Measurements from ENCODE around the gene CCDC88C. TPM values are rescaled to one million over a fixed set of nuclear protein-coding genes. Genes with fewer than 3 reads are reported as not detected.

CCDC88C gene
- total RNA-seq, 2 experiments from 2014 or later = 269 to 287 TPM

GRCh38 chr14:91300957-91301356 lies 116.7 kb downstream of the CCDC88C start:
- Histone ChIP-seq H3K4me1 (ENCODE audit: insufficient read depth, low read length) (peaks cover 21% of the 10 kb centered on the region), H3K36me3 (ENCODE audit: insufficient read depth, low read length) (peaks cover 100% of the 10 kb centered on the region), H3K27ac (ENCODE audit: low read depth in 1 of 2, low read length in 2 of 2) (peak overlapping the region in 1 of 2 donors; percentile 16), H3K27me3 (ENCODE audit: control insufficient read depth in 1 of 2, insufficient read depth in 2 of 2, low read length in 2 of 2) (no peaks in the 10 kb centered on the region), H3K4me3 (ENCODE audit: low read length) (no peak overlapping the region), H3K9me3 (ENCODE audit: control insufficient read depth in 1 of 2, insufficient read depth in 1 of 2, low read length in 2 of 2) (no peaks in the 10 kb centered on the region)
- ATAC-seq (ENCODE audit: poor library complexity) = no peak
- ChIA-PET POLR2A (interaction anchor here (1.3 kb wide), 1 partner anchor 10 kb away, joined by 3 read pairs; no protein-coding TSS in a partner anchor), CTCF (no interaction called here)
- H3K4me3 Mint-ChIP-seq = no peak overlapping the region
- peak overlapping the region; percentile 71 for H3K27ac Mint-ChIP-seq
- no peaks in the 10 kb centered on the region for H3K27me3 Mint-ChIP-seq
- no peaks in the 10 kb centered on the region for H3K9me3 Mint-ChIP-seq
- no peak for DNase-seq
- peaks cover 28% of the 10 kb centered on the region for H3K4me1 Mint-ChIP-seq (ENCODE audit: low read depth)
- intact Hi-C loops (cut with DNase I, micrococcal nuclease) = no loop called here
- TF ChIP-seq CTCF (IDR thresholded peaks at IDR 0.05) = no peak
- H3K36me3 Mint-ChIP-seq (ENCODE audit: low read depth) = peaks cover 100% of the 10 kb centered on the region

GRCh38 chr14:91300283-91300895 lies 117.2 kb downstream of the CCDC88C start:
- intact Hi-C loops (cut with DNase I, micrococcal nuclease) = no loop called here
- H3K4me1 ChIP-seq (ENCODE audit: insufficient read depth, low read length) = peaks cover 21% of the 10 kb centered on the region
- Mint-ChIP-seq H3K36me3 (ENCODE audit: low read depth) (peaks cover 100% of the 10 kb centered on the region), H3K4me1 (ENCODE audit: low read depth) (peaks cover 23% of the 10 kb centered on the region), H3K27me3 (no peaks in the 10 kb centered on the region), H3K27ac (peak overlapping the region; percentile 71), H3K4me3 (no peak overlapping the region), H3K9me3 (no peaks in the 10 kb centered on the region)
- no peak for TF ChIP-seq CTCF (IDR thresholded peaks at IDR 0.05)
- CTCF ChIA-PET = no interaction called here
- peaks cover 100% of the 10 kb centered on the region for H3K36me3 ChIP-seq (ENCODE audit: insufficient read depth, low read length)
- DNase-seq = no peak
- H3K4me3 ChIP-seq (ENCODE audit: low read length) = no peak overlapping the region
- POLR2A ChIA-PET = no interaction called here
- no peaks in the 10 kb centered on the region for H3K9me3 ChIP-seq (ENCODE audit: control insufficient read depth in 1 of 2, insufficient read depth in 1 of 2, low read length in 2 of 2)
- ATAC-seq (ENCODE audit: poor library complexity) = no peak
- H3K27me3 ChIP-seq (ENCODE audit: control insufficient read depth in 1 of 2, insufficient read depth in 2 of 2, low read length in 2 of 2) = no peaks in the 10 kb centered on the region
- H3K27ac ChIP-seq (ENCODE audit: low read depth in 1 of 2, low read length in 2 of 2) = no peak overlapping the region

DNA sequence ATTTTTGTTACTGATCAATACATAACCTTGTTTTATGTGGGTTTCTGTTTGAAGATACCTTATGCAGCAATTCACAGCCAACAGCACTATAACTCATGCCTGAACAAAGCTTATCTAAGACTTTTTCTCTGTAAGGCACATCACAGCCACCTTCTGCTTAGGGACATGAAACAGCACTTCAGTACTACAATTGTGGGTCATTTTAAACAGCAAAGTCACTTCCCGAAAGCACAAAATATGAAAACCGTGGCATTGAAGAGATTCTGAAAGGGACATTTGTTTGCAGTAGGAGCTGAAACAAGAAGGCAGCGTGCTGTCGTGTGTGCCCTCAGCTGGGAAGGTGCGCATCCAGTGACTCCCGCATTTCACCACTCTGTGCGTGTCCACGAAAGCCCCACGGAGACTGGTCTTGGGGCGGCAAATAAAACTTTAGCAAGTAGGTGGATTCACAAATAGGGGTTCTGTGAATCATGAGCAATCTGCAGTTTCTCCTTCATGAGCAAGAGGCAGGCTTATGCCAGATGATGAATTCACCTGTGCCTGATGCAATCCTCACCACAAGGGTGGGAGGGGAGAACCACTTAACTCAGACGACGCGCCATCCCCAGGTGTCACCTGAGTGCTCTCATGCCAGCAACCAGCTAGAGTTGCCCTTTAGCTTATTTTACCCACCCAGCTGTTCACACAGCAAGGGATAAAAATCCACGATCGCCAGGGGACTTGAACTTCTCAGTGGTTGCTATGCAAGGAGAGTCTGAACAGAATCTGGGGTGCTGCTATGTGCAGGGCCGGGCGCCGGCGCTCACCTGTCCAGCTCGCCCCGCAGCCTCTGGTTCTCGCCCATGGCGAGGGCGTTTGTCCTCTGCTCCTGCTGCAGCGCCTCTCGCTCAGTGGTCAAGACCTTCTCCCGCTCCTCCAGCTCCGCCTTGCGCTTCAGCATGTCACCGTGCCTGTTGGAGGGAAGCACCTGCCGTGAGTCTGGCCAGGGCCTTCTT lies 118.2 kb downstream of the CCDC88C start:
- Mint-ChIP-seq H3K9me3 (no peaks in the 10 kb centered on the region), H3K4me3 (no peak overlapping the region), H3K36me3 (ENCODE audit: low read depth) (peaks cover 100% of the 10 kb centered on the region), H3K27ac (peak overlapping the region; percentile 75), H3K27me3 (no peaks in the 10 kb centered on the region), H3K4me1 (ENCODE audit: low read depth) (peaks cover 19% of the 10 kb centered on the region)
- no peak for TF ChIP-seq CTCF (IDR thresholded peaks at IDR 0.05)
- POLR2A ChIA-PET = no interaction called here
- H3K27me3 ChIP-seq (ENCODE audit: control insufficient read depth in 1 of 2, insufficient read depth in 2 of 2, low read length in 2 of 2) = no peaks in the 10 kb centered on the region
- DNase-seq (no peak), ATAC-seq (ENCODE audit: poor library complexity) (no peak)
- H3K9me3 ChIP-seq (ENCODE audit: control insufficient read depth in 1 of 2, insufficient read depth in 1 of 2, low read length in 2 of 2) = no peaks in the 10 kb centered on the region
- intact Hi-C loops (cut with DNase I, micrococcal nuclease) = no loop called here
- CTCF ChIA-PET = no interaction called here
- peaks cover 99% of the 10 kb centered on the region for H3K36me3 ChIP-seq (ENCODE audit: insufficient read depth, low read length)
- no peak overlapping the region for H3K4me3 ChIP-seq (ENCODE audit: low read length)
- peaks cover 21% of the 10 kb centered on the region for H3K4me1 ChIP-seq (ENCODE audit: insufficient read depth, low read length)
- H3K27ac ChIP-seq (ENCODE audit: low read depth in 1 of 2, low read length in 2 of 2) = no peak overlapping the region
